ENCODE results near the gene PLCB1. TPM values are rescaled to one million over a fixed set of nuclear protein-coding genes. Genes with fewer than 3 reads are reported as not detected.

PLCB1 gene
- total and polyA plus RNA-seq, 2 experiments from 2014 or later = 14.9 to 20.7 TPM

DNA sequence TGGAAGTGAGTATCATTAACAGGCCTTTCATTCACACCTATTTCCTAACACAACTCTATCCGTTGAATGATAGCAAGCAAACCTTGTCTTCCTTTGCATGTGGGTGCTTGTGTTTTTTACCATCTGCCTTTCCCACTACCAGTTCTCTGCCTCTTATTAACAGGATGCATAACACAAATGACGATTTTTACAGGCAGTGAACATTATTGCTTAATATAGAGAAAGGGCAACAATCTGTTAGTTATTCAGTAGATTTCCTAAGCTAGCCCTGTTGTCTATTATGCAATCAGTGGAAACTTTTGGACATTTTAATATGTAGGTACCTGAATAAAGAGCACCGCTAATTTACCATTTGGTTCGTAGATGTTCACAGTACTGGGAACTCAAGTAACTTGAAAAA is 588.0 kb downstream of the PLCB1 start:
- Mint-ChIP-seq H3K36me3 (ENCODE audit: low read depth) (no peaks in the 10 kb centered on the region), H3K27ac (no peak overlapping the region), H3K9me3 (no peaks in the 10 kb centered on the region; the same call in 2 of the 3 replicates), H3K4me1 (no peaks in the 10 kb centered on the region), H3K27me3 (ENCODE audit: insufficient read depth, low read depth, poor library complexity) (no peaks in the 10 kb centered on the region), H3K4me3 (no peak overlapping the region)
- Histone ChIP-seq H4K20me1 (replicated peaks; ENCODE audit: insufficient read depth) (no peaks in the 10 kb centered on the region), H3F3A (replicated peaks; ENCODE audit: low read depth) (no peaks in the 10 kb centered on the region), H3K9me2 (ENCODE audit: insufficient read depth) (peaks cover 6% of the 10 kb centered on the region; the same call in 1 of the 2 replicates), H2AFZ (no peak overlapping the region), H3K79me2 (replicated peaks; ENCODE audit: insufficient read depth) (no peaks in the 10 kb centered on the region), H3K36me3 (ENCODE audit: insufficient read depth) (no peaks in the 10 kb centered on the region), H3K4me3 (no peak overlapping the region), H3K27me3 (ENCODE audit: insufficient read depth) (no peaks in the 10 kb centered on the region), H3K4me1 (ENCODE audit: insufficient read depth) (no peaks in the 10 kb centered on the region), H3K27ac (ENCODE audit: low read depth) (no peak overlapping the region), H3K4me2 (no peak overlapping the region)
- TF ChIP-seq, protein P1, sequence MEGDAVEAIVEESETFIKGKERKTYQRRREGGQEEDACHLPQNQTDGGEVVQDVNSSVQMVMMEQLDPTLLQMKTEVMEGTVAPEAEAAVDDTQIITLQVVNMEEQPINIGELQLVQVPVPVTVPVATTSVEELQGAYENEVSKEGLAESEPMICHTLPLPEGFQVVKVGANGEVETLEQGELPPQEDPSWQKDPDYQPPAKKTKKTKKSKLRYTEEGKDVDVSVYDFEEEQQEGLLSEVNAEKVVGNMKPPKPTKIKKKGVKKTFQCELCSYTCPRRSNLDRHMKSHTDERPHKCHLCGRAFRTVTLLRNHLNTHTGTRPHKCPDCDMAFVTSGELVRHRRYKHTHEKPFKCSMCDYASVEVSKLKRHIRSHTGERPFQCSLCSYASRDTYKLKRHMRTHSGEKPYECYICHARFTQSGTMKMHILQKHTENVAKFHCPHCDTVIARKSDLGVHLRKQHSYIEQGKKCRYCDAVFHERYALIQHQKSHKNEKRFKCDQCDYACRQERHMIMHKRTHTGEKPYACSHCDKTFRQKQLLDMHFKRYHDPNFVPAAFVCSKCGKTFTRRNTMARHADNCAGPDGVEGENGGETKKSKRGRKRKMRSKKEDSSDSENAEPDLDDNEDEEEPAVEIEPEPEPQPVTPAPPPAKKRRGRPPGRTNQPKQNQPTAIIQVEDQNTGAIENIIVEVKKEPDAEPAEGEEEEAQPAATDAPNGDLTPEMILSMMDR (conservative IDR thresholded peaks at IDR 0.05; ENCODE audit: low read depth in 2 of 2) = no peak
- TF ChIP-seq EZH2phosphoT487 (IDR thresholded peaks at IDR 0.05; ENCODE audit: unreplicated experiment) = no peak
- TF ChIP-seq ZNF114 (CRISPR knock-in tag; IDR thresholded peaks at IDR 0.05) = no peak
- TF ChIP-seq STAT1 (IDR thresholded peaks at IDR 0.05; ENCODE audit: unreplicated experiment) = no peak
- no peak for TF ChIP-seq NANOG (IDR thresholded peaks at IDR 0.05; ENCODE audit: borderline replicate concordance)
- TF ChIP-seq, protein P2, sequence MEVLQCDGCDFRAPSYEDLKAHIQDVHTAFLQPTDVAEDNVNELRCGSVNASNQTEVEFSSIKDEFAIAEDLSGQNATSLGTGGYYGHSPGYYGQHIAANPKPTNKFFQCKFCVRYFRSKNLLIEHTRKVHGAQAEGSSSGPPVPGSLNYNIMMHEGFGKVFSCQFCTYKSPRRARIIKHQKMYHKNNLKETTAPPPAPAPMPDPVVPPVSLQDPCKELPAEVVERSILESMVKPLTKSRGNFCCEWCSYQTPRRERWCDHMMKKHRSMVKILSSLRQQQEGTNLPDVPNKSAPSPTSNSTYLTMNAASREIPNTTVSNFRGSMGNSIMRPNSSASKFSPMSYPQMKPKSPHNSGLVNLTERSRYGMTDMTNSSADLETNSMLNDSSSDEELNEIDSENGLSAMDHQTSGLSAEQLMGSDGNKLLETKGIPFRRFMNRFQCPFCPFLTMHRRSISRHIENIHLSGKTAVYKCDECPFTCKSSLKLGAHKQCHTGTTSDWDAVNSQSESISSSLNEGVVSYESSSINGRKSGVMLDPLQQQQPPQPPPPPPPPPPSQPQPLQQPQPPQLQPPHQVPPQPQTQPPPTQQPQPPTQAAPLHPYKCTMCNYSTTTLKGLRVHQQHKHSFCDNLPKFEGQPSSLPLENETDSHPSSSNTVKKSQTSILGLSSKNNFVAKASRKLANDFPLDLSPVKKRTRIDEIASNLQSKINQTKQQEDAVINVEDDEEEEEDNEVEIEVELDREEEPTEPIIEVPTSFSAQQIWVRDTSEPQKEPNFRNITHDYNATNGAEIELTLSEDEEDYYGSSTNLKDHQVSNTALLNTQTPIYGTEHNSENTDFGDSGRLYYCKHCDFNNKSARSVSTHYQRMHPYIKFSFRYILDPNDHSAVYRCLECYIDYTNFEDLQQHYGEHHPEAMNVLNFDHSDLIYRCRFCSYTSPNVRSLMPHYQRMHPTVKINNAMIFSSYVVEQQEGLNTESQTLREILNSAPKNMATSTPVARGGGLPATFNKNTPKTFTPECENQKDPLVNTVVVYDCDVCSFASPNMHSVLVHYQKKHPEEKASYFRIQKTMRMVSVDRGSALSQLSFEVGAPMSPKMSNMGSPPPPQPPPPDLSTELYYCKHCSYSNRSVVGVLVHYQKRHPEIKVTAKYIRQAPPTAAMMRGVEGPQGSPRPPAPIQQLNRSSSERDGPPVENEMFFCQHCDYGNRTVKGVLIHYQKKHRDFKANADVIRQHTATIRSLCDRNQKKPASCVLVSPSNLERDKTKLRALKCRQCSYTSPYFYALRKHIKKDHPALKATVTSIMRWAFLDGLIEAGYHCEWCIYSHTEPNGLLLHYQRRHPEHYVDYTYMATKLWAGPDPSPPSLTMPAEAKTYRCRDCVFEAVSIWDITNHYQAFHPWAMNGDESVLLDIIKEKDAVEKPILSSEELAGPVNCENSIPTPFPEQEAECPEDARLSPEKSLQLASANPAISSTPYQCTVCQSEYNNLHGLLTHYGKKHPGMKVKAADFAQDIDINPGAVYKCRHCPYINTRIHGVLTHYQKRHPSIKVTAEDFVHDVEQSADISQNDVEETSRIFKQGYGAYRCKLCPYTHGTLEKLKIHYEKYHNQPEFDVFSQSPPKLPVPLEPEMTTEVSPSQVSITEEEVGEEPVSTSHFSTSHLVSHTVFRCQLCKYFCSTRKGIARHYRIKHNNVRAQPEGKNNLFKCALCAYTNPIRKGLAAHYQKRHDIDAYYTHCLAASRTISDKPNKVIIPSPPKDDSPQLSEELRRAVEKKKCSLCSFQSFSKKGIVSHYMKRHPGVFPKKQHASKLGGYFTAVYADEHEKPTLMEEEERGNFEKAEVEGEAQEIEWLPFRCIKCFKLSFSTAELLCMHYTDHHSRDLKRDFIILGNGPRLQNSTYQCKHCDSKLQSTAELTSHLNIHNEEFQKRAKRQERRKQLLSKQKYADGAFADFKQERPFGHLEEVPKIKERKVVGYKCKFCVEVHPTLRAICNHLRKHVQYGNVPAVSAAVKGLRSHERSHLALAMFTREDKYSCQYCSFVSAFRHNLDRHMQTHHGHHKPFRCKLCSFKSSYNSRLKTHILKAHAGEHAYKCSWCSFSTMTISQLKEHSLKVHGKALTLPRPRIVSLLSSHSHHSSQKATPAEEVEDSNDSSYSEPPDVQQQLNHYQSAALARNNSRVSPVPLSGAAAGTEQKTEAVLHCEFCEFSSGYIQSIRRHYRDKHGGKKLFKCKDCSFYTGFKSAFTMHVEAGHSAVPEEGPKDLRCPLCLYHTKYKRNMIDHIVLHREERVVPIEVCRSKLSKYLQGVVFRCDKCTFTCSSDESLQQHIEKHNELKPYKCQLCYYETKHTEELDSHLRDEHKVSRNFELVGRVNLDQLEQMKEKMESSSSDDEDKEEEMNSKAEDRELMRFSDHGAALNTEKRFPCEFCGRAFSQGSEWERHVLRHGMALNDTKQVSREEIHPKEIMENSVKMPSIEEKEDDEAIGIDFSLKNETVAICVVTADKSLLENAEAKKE (CRISPR knock-in tag; IDR thresholded peaks at IDR 0.05) = no peak
- no peak for TF ChIP-seq JUNB (IDR thresholded peaks at IDR 0.05; ENCODE audit: unreplicated experiment)
- TF ChIP-seq, protein P3, sequence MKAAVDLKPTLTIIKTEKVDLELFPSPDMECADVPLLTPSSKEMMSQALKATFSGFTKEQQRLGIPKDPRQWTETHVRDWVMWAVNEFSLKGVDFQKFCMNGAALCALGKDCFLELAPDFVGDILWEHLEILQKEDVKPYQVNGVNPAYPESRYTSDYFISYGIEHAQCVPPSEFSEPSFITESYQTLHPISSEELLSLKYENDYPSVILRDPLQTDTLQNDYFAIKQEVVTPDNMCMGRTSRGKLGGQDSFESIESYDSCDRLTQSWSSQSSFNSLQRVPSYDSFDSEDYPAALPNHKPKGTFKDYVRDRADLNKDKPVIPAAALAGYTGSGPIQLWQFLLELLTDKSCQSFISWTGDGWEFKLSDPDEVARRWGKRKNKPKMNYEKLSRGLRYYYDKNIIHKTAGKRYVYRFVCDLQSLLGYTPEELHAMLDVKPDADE (IDR thresholded peaks at IDR 0.05) = no peak
- TF ChIP-seq ZNF331 (CRISPR knock-in tag; IDR thresholded peaks at IDR 0.05; ENCODE audit: low read depth) = no peak
- ATAC-seq = no peak
- no peak for DNase-seq (ENCODE audit: low spot score)
